Measurements from ENCODE around the gene PDGFC. TPM values are rescaled to one million over a fixed set of nuclear protein-coding genes. Genes with fewer than 3 reads are reported as not detected.
A peak's percentile ranks its signal among the peaks of the same experiment; 100 is the strongest.

The PDGFC gene
- total RNA-seq, 4 donors from 2014 or later: 8.4 to 34.7 (median 21.9) TPM

DNA sequence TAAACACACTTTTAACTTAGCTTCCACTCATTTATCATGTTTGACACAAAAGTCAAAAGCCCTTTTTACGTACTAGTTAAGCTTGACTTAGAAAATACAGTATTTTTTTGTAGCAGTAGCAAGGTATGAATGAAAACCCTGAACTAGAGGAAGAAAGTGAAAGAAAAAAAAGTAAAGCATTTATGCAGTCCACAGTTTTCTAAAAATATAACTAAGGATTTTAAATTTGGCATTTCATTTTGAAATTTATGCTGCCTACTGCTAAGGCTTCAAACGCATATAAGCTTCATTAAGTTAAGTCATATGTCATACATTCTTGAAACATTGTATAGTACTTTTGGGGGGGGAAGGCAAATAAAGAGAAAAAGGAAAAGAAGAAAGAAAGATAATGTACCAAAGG lies 201.5 kb downstream of the PDGFC start:
- no peaks in the 10 kb centered on the region for H3K9me3 ChIP-seq
- H3K36me3 ChIP-seq: no peaks in the 10 kb centered on the region
- TF ChIP-seq POLR2A (IDR thresholded peaks at IDR 0.05): no peak
- TF ChIP-seq, protein P1, sequence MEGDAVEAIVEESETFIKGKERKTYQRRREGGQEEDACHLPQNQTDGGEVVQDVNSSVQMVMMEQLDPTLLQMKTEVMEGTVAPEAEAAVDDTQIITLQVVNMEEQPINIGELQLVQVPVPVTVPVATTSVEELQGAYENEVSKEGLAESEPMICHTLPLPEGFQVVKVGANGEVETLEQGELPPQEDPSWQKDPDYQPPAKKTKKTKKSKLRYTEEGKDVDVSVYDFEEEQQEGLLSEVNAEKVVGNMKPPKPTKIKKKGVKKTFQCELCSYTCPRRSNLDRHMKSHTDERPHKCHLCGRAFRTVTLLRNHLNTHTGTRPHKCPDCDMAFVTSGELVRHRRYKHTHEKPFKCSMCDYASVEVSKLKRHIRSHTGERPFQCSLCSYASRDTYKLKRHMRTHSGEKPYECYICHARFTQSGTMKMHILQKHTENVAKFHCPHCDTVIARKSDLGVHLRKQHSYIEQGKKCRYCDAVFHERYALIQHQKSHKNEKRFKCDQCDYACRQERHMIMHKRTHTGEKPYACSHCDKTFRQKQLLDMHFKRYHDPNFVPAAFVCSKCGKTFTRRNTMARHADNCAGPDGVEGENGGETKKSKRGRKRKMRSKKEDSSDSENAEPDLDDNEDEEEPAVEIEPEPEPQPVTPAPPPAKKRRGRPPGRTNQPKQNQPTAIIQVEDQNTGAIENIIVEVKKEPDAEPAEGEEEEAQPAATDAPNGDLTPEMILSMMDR (IDR thresholded peaks at IDR 0.05): no peak
- TF ChIP-seq EP300 (IDR thresholded peaks at IDR 0.05): no peak
- H3K27me3 ChIP-seq: no peaks in the 10 kb centered on the region
- H3K4me1 ChIP-seq: peaks cover 0 to 68% (median 16%) of the 10 kb centered on the region in 4 donors
- no peak for DNase-seq (ENCODE audit: low spot score in 2 of 2)
- H3K4me3 ChIP-seq: no peak overlapping the region
- H3K27ac ChIP-seq: peak overlapping the region in 2 of 4 donors; percentile 5 to 66
- WGBS, 2 donors: 59 to 61% methylated on average over 2 of the region's 2 CpGs

DNA sequence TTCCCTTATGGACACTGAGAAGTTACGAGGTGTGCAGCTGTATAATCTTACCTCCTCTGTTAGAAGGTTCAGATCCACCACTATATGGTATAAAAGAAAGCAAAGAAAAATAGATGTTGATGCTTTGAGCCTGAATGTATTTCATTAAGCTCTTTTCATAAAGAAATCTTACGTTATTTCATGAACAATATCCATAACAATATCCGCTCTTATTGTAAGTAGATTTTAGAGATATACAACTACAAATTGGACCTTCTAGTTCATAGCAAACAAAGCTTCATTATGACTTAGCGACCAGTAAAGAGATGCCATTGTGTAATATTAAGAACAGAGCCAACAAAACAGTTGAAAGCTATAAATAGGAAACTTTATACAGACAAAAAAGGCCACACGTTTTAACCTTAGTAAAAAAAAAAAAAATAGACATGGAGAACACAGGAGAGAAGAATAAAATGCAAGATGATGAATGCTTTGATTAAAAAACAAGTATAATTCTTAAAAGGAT lies 203.6 kb downstream of the PDGFC start:
- no peak for DNase-seq (ENCODE audit: low spot score in 2 of 2)
- TF ChIP-seq, protein P1 (IDR thresholded peaks at IDR 0.05): no peak
- TF ChIP-seq EP300 (IDR thresholded peaks at IDR 0.05) (no peak), POLR2A (IDR thresholded peaks at IDR 0.05) (no peak)
- Histone ChIP-seq H3K27me3 (no peaks in the 10 kb centered on the region), H3K36me3 (peaks cover 0 to under 1% (median 0%) of the 10 kb centered on the region in 3 donors), H3K9me3 (no peaks in the 10 kb centered on the region), H3K4me3 (no peak overlapping the region), H3K4me1 (peaks cover 0 to 48% (median 12%) of the 10 kb centered on the region in 4 donors), H3K27ac (peak overlapping the region in 1 of 4 donors; percentile 39)
- 49 to 55% methylated on average over 5 of the region's 5 CpGs for WGBS, 2 donors

DNA sequence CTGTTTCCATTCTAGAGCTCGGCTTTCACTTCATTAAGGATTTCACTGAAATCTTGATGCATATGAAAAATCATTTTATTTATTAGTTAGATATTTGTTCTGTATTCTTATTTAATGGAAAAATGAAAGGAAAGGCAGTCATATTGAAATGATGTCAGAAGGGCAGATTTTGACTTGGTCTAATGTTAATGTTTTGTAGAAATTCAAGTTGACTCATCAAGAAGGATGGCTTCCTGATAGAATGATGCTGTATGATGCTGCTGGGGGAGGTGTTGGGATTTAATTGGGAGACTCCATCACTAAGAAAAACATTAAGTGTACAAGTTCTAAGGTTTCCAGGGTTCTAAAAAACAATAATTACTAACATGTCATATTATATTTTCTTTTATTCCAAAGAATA lies 204.8 kb downstream of the PDGFC start:
- TF ChIP-seq POLR2A (IDR thresholded peaks at IDR 0.05) (no peak), EP300 (IDR thresholded peaks at IDR 0.05) (no peak)
- TF ChIP-seq, protein P1 (IDR thresholded peaks at IDR 0.05): no peak
- H3K36me3 ChIP-seq: peaks cover 0 to 8% (median 0%) of the 10 kb centered on the region in 3 donors
- H3K27ac ChIP-seq: no peak overlapping the region
- H3K4me3 ChIP-seq: no peak overlapping the region
- no peaks in the 10 kb centered on the region for H3K27me3 ChIP-seq
- 96 to 97% methylated on average over 1 of the region's 1 CpG for WGBS, 2 donors
- DNase-seq (ENCODE audit: low spot score in 2 of 2): no peak
- peaks cover 0 to 36% (median 6%) of the 10 kb centered on the region in 4 donors for H3K4me1 ChIP-seq
- H3K9me3 ChIP-seq: no peaks in the 10 kb centered on the region

DNA sequence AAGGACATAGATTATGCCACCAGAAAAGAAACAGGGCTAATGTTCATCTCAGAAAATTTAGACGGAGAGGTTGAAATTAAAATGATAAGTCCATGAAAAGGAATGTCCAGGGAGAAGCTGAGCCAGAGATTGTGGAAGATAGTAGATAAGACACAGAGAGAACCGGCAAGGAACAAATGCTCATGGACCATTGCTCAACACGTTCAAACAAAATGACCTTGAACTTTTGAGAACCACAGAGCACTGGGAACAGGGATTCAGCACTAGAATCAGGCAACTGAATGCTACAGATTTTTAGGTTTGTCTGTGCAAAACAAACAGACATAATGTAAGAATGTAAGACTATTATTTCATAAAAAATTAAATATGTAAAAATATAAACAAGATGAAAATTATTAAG lies 206.3 kb downstream of the PDGFC start:
- no peak overlapping the region for H3K27ac ChIP-seq
- DNase-seq (ENCODE audit: low spot score in 2 of 2): no peak
- no peaks in the 10 kb centered on the region for H3K27me3 ChIP-seq
- no peak overlapping the region for H3K4me3 ChIP-seq
- H3K9me3 ChIP-seq: no peaks in the 10 kb centered on the region
- H3K4me1 ChIP-seq: peaks cover 0 to 21% (median 2%) of the 10 kb centered on the region in 4 donors
- TF ChIP-seq, protein P1 (IDR thresholded peaks at IDR 0.05): no peak
- TF ChIP-seq POLR2A (IDR thresholded peaks at IDR 0.05) (no peak), EP300 (IDR thresholded peaks at IDR 0.05) (no peak)
- 66 to 72% methylated on average over 3 of the region's 3 CpGs for WGBS, 2 donors
- H3K36me3 ChIP-seq: peaks cover 0 to 12% (median 0%) of the 10 kb centered on the region in 3 donors

DNA sequence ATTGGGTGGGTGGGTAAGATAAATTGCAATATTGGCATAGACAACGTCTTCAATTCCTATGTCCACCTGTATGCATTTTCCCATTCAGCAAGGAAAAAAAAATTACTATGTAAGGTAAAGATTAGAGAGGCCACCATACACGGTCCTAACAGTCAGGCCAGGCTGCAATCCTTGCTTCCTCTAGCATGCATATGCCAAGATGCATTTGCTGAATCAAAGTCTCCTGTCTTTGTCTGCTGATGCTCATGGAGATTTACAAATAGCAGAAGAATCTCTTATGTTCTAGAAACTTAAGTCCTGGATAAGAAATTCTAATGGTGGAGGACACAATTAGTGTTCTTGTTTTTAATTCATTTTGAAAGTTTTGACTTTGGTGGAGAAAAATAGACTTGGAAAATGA lies 206.8 kb downstream of the PDGFC start:
- H3K4me3 ChIP-seq: no peak overlapping the region
- DNase-seq (ENCODE audit: low spot score in 2 of 2): no peak
- H3K27me3 ChIP-seq: no peaks in the 10 kb centered on the region
- no peaks in the 10 kb centered on the region for H3K9me3 ChIP-seq
- no peak overlapping the region for H3K27ac ChIP-seq
- 64 to 79% methylated on average over 2 of the region's 2 CpGs for WGBS, 2 donors
- peaks cover 0 to 12% (median 0%) of the 10 kb centered on the region in 3 donors for H3K36me3 ChIP-seq
- TF ChIP-seq EP300 (IDR thresholded peaks at IDR 0.05) (no peak), POLR2A (IDR thresholded peaks at IDR 0.05) (no peak)
- TF ChIP-seq, protein P1 (IDR thresholded peaks at IDR 0.05): no peak
- H3K4me1 ChIP-seq: peaks cover 0 to 16% (median 2%) of the 10 kb centered on the region in 4 donors
